ENCODE measurements around the gene CNTF.

Gene CNTF

DNA sequence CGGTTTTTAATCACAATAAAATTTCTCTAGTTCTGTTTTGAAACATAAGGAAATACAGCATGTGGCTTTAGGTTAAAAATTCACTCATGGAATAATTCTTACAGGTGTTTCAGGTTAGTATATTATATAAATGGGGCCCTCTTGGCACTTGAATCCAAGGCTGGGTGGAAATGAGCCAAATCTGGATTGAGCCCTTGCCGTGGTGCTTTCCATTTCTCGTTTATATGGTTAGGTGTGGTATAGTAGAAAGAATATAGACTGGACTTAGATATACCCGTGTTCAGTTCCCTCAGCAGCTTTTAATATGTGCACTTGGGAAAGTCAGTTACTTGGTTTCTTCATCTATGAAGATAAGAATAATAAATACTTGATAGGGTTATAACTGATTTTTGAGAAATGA lies 27.6 kb upstream of the CNTF start:
- Histone ChIP-seq H3K27ac (no peak overlapping the region), H3K4me3 (ENCODE audit: low read depth in 1 of 2, low read length in 1 of 2) (no peak overlapping the region), H3K27me3 (no peaks in the 10 kb centered on the region), H3K4me1 (ENCODE audit: control insufficient read depth in 1 of 2, insufficient read depth in 1 of 2, low read depth in 1 of 2, low read length in 1 of 2) (no peaks in the 10 kb centered on the region), H3K36me3 (peaks cover 7% of the 10 kb centered on the region), H3K9me3 (no peaks in the 10 kb centered on the region)
- TF ChIP-seq, protein P1, sequence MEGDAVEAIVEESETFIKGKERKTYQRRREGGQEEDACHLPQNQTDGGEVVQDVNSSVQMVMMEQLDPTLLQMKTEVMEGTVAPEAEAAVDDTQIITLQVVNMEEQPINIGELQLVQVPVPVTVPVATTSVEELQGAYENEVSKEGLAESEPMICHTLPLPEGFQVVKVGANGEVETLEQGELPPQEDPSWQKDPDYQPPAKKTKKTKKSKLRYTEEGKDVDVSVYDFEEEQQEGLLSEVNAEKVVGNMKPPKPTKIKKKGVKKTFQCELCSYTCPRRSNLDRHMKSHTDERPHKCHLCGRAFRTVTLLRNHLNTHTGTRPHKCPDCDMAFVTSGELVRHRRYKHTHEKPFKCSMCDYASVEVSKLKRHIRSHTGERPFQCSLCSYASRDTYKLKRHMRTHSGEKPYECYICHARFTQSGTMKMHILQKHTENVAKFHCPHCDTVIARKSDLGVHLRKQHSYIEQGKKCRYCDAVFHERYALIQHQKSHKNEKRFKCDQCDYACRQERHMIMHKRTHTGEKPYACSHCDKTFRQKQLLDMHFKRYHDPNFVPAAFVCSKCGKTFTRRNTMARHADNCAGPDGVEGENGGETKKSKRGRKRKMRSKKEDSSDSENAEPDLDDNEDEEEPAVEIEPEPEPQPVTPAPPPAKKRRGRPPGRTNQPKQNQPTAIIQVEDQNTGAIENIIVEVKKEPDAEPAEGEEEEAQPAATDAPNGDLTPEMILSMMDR (IDR thresholded peaks at IDR 0.05) = no peak

DNA sequence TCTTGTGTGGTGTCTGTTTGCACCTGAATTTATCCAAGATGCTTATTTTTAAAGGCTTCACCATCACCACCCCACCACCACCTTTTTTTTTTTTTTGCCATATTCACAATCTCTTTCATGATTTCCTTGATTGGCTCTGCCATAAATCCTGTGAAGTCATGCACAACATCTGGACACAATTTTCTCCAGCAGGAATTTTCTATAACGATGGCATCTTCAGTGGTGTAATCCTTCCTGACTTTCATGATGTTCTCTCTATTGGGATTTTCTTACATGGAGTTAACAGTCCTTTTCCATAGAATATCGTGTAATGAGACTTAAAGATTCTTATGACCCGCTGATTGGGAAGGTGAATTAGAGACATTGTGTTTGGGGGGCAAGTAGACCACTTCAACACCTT lies 25.8 kb upstream of the CNTF start:
- TF ChIP-seq, protein P1 (IDR thresholded peaks at IDR 0.05) = no peak
- Histone ChIP-seq H3K27ac (no peak overlapping the region), H3K36me3 (peaks cover 7% of the 10 kb centered on the region), H3K4me1 (ENCODE audit: control insufficient read depth in 1 of 2, insufficient read depth in 1 of 2, low read depth in 1 of 2, low read length in 1 of 2) (no peaks in the 10 kb centered on the region), H3K4me3 (ENCODE audit: low read depth in 1 of 2, low read length in 1 of 2) (no peak overlapping the region), H3K27me3 (no peaks in the 10 kb centered on the region), H3K9me3 (no peaks in the 10 kb centered on the region)

DNA sequence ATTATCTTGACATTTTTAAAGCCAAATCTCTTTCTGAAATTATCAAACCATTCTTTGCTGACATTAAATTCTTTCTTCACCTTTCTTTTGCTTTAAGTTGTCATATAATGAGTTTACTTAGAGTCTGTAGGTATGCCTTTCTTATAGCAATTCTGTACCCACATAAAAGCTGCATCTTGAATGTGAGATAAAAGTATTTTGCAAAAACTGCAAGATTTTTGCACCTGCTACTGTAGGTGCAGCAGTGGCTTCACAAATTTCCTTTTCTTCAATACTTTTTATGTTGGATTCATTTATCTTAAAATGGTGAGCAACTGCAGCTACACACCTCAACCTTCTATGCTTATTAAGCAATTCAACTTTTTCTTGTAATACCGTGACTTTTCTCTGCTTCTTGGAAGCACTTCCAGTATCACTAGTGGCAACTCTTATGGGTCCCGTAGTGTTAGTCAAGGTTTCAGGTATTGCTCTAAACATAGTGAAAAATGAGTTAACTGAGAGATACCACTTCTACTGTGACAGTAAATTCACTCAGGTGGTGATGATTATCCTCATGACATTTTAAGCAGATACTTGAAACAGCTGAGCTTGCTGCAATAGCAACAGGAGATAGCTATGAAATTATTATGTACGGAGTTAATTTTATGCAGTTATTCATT lies 24.9 kb upstream of the CNTF start:
- peaks cover 7% of the 10 kb centered on the region for H3K36me3 ChIP-seq
- no peak overlapping the region for H3K4me3 ChIP-seq (ENCODE audit: low read depth in 1 of 2, low read length in 1 of 2)
- no peak overlapping the region for H3K27ac ChIP-seq
- TF ChIP-seq, protein P1 (IDR thresholded peaks at IDR 0.05) = no peak
- H3K27me3 ChIP-seq = no peaks in the 10 kb centered on the region
- no peaks in the 10 kb centered on the region for H3K9me3 ChIP-seq
- H3K4me1 ChIP-seq (ENCODE audit: control insufficient read depth in 1 of 2, insufficient read depth in 1 of 2, low read depth in 1 of 2, low read length in 1 of 2) = no peaks in the 10 kb centered on the region

DNA sequence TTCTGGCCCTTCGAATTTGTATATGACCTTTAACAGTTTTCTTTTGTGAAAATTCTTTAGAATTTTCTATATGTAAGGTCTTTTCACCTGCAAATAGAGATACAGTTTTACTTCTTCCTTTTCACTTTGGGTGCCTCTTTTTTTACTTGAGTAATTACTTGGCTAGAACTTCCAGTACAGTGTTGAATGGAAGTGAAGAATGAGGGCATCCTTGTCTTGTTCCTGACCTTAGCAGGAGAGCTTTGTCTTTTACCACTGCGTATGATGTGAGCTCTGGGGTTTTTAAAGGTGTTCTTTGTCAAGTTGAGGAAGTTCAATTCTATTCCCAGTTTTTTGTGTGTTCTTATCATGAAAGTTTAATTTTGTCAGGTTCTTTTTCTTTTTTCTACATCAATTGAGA lies 22.0 kb upstream of the CNTF start:
- H3K4me1 ChIP-seq (ENCODE audit: control insufficient read depth in 1 of 2, insufficient read depth in 1 of 2, low read depth in 1 of 2, low read length in 1 of 2) = no peaks in the 10 kb centered on the region
- no peaks in the 10 kb centered on the region for H3K27me3 ChIP-seq

GRCh38 chr11:58606930-58607714 lies 15.3 kb upstream of the CNTF start:
- no peaks in the 10 kb centered on the region for H3K27me3 ChIP-seq
- peaks cover 0 to 4% of the 10 kb centered on the region in 2 experiments for H3K4me1 ChIP-seq (ENCODE audit: control insufficient read depth in 1 of 2, insufficient read depth in 1 of 2, low read depth in 1 of 2, low read length in 1 of 2)
- H3K27ac ChIP-seq = no peak overlapping the region
- H3K4me3 ChIP-seq (ENCODE audit: low read depth in 1 of 2, low read length in 1 of 2) = no peak overlapping the region
- peaks cover 24% of the 10 kb centered on the region for H3K36me3 ChIP-seq
- no peaks in the 10 kb centered on the region for H3K9me3 ChIP-seq
- TF ChIP-seq, protein P1 (IDR thresholded peaks at IDR 0.05) = no peak

More for the DNA sequence above, 22.0 kb upstream of the CNTF start:
- Histone ChIP-seq H3K9me3 (no peaks in the 10 kb centered on the region), H3K27ac (no peak overlapping the region), H3K4me3 (ENCODE audit: low read depth in 1 of 2, low read length in 1 of 2) (no peak overlapping the region), H3K36me3 (no peaks in the 10 kb centered on the region)
- TF ChIP-seq, protein P1 (IDR thresholded peaks at IDR 0.05) = no peak
